GM10266 (cell line): ENCODE data around the gene PTPRN2.

Experiments used
- DNase-seq: peaks from one replicate; pipeline ENCODE4 v3.0.0; 2012; ENCODE audit errors: extremely low spot score
- CTCF ChIP-seq: IDR thresholded peaks from 2 replicates; pipeline ENCODE4 v1.5.1; 2012; ENCODE audit warnings: mild to moderate bottlenecking, low read depth; ENCODE audit not compliant: control insufficient read depth, insufficient read depth; ENCODE audit errors: missing control alignments

The PTPRN2 gene

GRCh38 chr7:157854066-157854891, 733.3 kb downstream of the PTPRN2 start:
- TF ChIP-seq CTCF: no peak
- DNase-seq: no peak

GRCh38 chr7:157853789-157854065, 733.9 kb downstream of the PTPRN2 start:
- TF ChIP-seq CTCF: no peak
- DNase-seq: no peak

GRCh38 chr7:157853076-157853788, 734.4 kb downstream of the PTPRN2 start:
- TF ChIP-seq CTCF: no peak
- DNase-seq: no peak

GRCh38 chr7:157851501-157852067, 736.0 kb downstream of the PTPRN2 start:
- no peak for TF ChIP-seq CTCF
- no peak for DNase-seq

GRCh38 chr7:157850481-157851444, 736.9 kb downstream of the PTPRN2 start:
- DNase-seq: no peak
- no peak for TF ChIP-seq CTCF

- TF ChIP-seq CTCF: no peak
- DNase-seq: no peak
These were observed 737.9 kb downstream of the PTPRN2 start for GRCh38 chr7:157849726-157850125.

GRCh38 chr7:157849341-157849596, 738.4 kb downstream of the PTPRN2 start:
- TF ChIP-seq CTCF: no peak
- DNase-seq: no peak
